HG02973 (cell line): Measurements from ENCODE around the gene KLHDC3.

Experiments
- ATAC-seq: cut with Tn5 transposase; IDR thresholded peaks from one replicate; pipeline ENCODE4 v1.9.1; 2021; ENCODE audit warnings: moderate library complexity; ENCODE audit not compliant: unreplicated experiment

KLHDC3 gene

GRCh38 chr6:43054206-43054943, 40.3 kb downstream of the KLHDC3 start:
- no peak for ATAC-seq

- no peak for ATAC-seq
These were observed 41.9 kb downstream of the KLHDC3 start for GRCh38 chr6:43055966-43056365.

- no peak for ATAC-seq
These were observed 44.5 kb downstream of the KLHDC3 start for GRCh38 chr6:43058531-43058930.

- peak; percentile 75 for ATAC-seq
These were observed 45.4 kb downstream of the KLHDC3 start, which contains the start of the genes KLC4 and MRPL2 for GRCh38 chr6:43059168-43060033. Gene KLC4, plus strand, starts transcription at chr6:43059631. Its CDS starts 1,705 bp downstream, at chr6:43061336. Gene MRPL2, minus strand, starts transcription at chr6:43059434. Its CDS starts 53 bp downstream, at chr6:43059381.

- ATAC-seq: no peak
These were observed 46.1 kb downstream of the KLHDC3 start for GRCh38 chr6:43060034-43060754.

- no peak for ATAC-seq
These were observed 46.9 kb downstream of the KLHDC3 start for GRCh38 chr6:43060755-43061633.

GRCh38 chr6:43061861-43062260, 47.8 kb downstream of the KLHDC3 start:
- ATAC-seq: no peak

- ATAC-seq: no peak
These were observed 48.8 kb downstream of the KLHDC3 start for GRCh38 chr6:43062818-43063217.

GRCh38 chr6:43070028-43070632, 56.1 kb downstream of the KLHDC3 start:
- no peak for ATAC-seq
